H1 (cell line): ENCODE results near the gene ST6GALNAC4. TPM values are rescaled to one million over a fixed set of nuclear protein-coding genes. Genes with fewer than 3 reads are reported as not detected.

ENCODE experiments used
- CTCF ChIA-PET: fragments of 300-600 bp; sonication (Branson Sonifier 250); formaldehyde crosslinking; loops from one replicate; lab custom pipeline; 2021; ENCODE audit not compliant: partially characterized antibody; lab: Charles Lee
- POLR2A ChIA-PET: fragments of 300-600 bp; sonication (Branson Sonifier 250); formaldehyde crosslinking; loops from one replicate; lab custom pipeline; 2021; ENCODE audit warnings: inconsistent platforms; ENCODE audit not compliant: partially characterized antibody; lab: Charles Lee
- DNase-seq, 2 experiments: peaks; one replicate each; pipeline versions ENCODE4 v3.0.0 to v3.0.0-alpha.2; 2010 to 2022; ENCODE audit warnings: low spot score in 2 of 2, low read depth in 1 of 2, mixed read lengths in 1 of 2
- FAIRE-seq: peaks from 2 replicates; lab custom pipeline; 2011; peaks lifted over from hg19 to GRCh38; lab: Jason Lieb, UNC
- H2AFZ ChIP-seq: 2 replicates; pipeline ENCODE4 v1.8.1; 2012; ENCODE audit warnings: low read length, inconsistent platforms
- H2AK5ac ChIP-seq: 2 replicates; pipeline ENCODE4 v1.6.1; 2013; ENCODE audit warnings: low read depth, low read length
- H2BK120ac ChIP-seq: replicated peaks from 2 replicates; pipeline ENCODE3; 2013; ENCODE audit warnings: low read depth, low read length, inconsistent platforms
- H2BK12ac ChIP-seq: 2 replicates; pipeline ENCODE4 v1.6.1; 2013; ENCODE audit warnings: low read depth, low read length
- H2BK15ac ChIP-seq: 2 replicates; pipeline ENCODE4 v1.6.1; 2013; ENCODE audit warnings: low read length
- H2BK20ac ChIP-seq: 2 replicates; pipeline ENCODE4 v1.6.1; 2013; ENCODE audit warnings: low read length
- H2BK5ac ChIP-seq: 2 replicates; pipeline ENCODE4 v1.6.1; 2013; ENCODE audit warnings: low read depth, low read length
- H3K14ac ChIP-seq: 2 replicates; pipeline ENCODE4 v1.6.1; 2013; ENCODE audit warnings: inconsistent platforms; ENCODE audit not compliant: insufficient read length
- H3K18ac ChIP-seq: 2 replicates; pipeline ENCODE4 v1.6.1; 2013; ENCODE audit warnings: low read length; ENCODE audit errors: extremely low read depth
- H3K23ac ChIP-seq: 2 replicates; pipeline ENCODE4 v1.6.1; 2013; ENCODE audit warnings: inconsistent platforms; ENCODE audit not compliant: insufficient read length
- H3K23me2 ChIP-seq: 2 replicates; pipeline ENCODE4 v1.6.1; 2013; ENCODE audit warnings: low read depth, low read length
- H3K27ac ChIP-seq: 2 replicates; pipeline ENCODE4 v1.6.1; 2011; ENCODE audit warnings: low read depth, low read length, inconsistent platforms
- H3K27me3 ChIP-seq, 4 experiments: replicated peaks in 1 of 4; 1 replicate in 1 of 4; 2 replicates in 3 of 4; pipeline versions ENCODE4 v1.6.1 to v1.8.1; 2011 to 2013; ENCODE audit warnings: low read length in 3 of 4, mild to moderate bottlenecking in 3 of 4, inconsistent platforms in 2 of 4, mixed read lengths in 2 of 4, moderate library complexity in 1 of 4; ENCODE audit not compliant: control insufficient read depth in 3 of 4, insufficient read depth in 3 of 4; ENCODE audit errors: extremely low read depth in 1 of 4
- H3K36me3 ChIP-seq, 4 experiments: 2 replicates each; pipeline versions ENCODE4 v1.6.1 to v1.8.1; 2011 to 2013; ENCODE audit warnings: mild to moderate bottlenecking in 4 of 4, low read length in 3 of 4, moderate library complexity in 2 of 4, control low read depth in 1 of 4, inconsistent platforms in 1 of 4; ENCODE audit not compliant: insufficient read depth in 4 of 4, control insufficient read depth in 2 of 4
- H3K4ac ChIP-seq: replicated peaks from 2 replicates; pipeline ENCODE3; 2013; ENCODE audit warnings: low read length, low read depth, mixed read lengths, inconsistent platforms; ENCODE audit not compliant: insufficient read length
- H3K4me1 ChIP-seq, 4 experiments: replicated peaks in 1 of 4; 1 replicate in 1 of 4; 2 replicates in 3 of 4; pipeline versions ENCODE4 v1.6.1 to v1.8.1; 2011 to 2013; ENCODE audit warnings: low read length in 3 of 4, inconsistent platforms in 2 of 4, mixed read lengths in 1 of 4; ENCODE audit not compliant: insufficient read depth in 4 of 4, control insufficient read depth in 3 of 4
- H3K4me2 ChIP-seq, 2 experiments: 2 replicates each; pipeline versions ENCODE4 v1.6.1 to v1.8.1; 2011 to 2013; ENCODE audit warnings: low read depth in 2 of 2, low read length in 2 of 2, control low read depth in 1 of 2, inconsistent platforms in 1 of 2, mild to moderate bottlenecking in 1 of 2; ENCODE audit not compliant: insufficient read depth in 1 of 2
- H3K4me3 ChIP-seq, 4 experiments: fragments of 200-600, 300-600 bp in 1 of 4; sonication (generic), shearing (Covaris generic), sonication (Bioruptor Twin) in 1 of 4; 2 replicates each; pipeline versions ENCODE4 v1.5.1 to v1.8.1; 2011 to 2016; ENCODE audit warnings: low read length in 4 of 4, low read depth in 3 of 4, control low read depth in 2 of 4, inconsistent platforms in 2 of 4, mild to moderate bottlenecking in 2 of 4, mixed read lengths in 1 of 4, moderate library complexity in 1 of 4; ENCODE audit not compliant: insufficient read depth in 2 of 4; ENCODE audit errors: extremely low read depth in 1 of 4
- H3K56ac ChIP-seq: replicated peaks from 2 replicates; pipeline ENCODE3; 2013; ENCODE audit warnings: low read depth, mild to moderate bottlenecking, mixed read lengths, low read length, inconsistent platforms; ENCODE audit not compliant: insufficient read length
- H3K79me1 ChIP-seq: 2 replicates; pipeline ENCODE4 v1.6.1; 2013; ENCODE audit warnings: low read depth, low read length, control low read depth
- H3K79me2 ChIP-seq, 2 experiments: 2 replicates each; pipeline versions ENCODE4 v1.6.1 to v1.8.1; 2012 to 2013; ENCODE audit warnings: low read length in 2 of 2, mild to moderate bottlenecking in 2 of 2, inconsistent platforms in 1 of 2; ENCODE audit not compliant: insufficient read depth in 2 of 2, control insufficient read depth in 1 of 2
- H3K9ac ChIP-seq, 4 experiments: replicated peaks in 1 of 4; 1 replicate in 1 of 4; 2 replicates in 3 of 4; pipeline versions ENCODE4 v1.6.1 to v1.8.1; 2011 to 2013; ENCODE audit warnings: low read depth in 3 of 4, low read length in 3 of 4, control low read depth in 2 of 4, mild to moderate bottlenecking in 2 of 4, moderate library complexity in 2 of 4, inconsistent platforms in 1 of 4; ENCODE audit errors: extremely low read depth in 1 of 4
- H3K9me3 ChIP-seq, 2 experiments: 2 replicates each; pipeline versions ENCODE4 v1.6.1 to v1.8.1; 2012 to 2013; ENCODE audit warnings: mild to moderate bottlenecking in 2 of 2, moderate library complexity in 2 of 2, control low read depth in 1 of 2, inconsistent platforms in 1 of 2, low read depth in 1 of 2, low read length in 1 of 2, mixed read lengths in 1 of 2; ENCODE audit not compliant: insufficient read depth in 2 of 2
- H4K20me1 ChIP-seq, 2 experiments: replicated peaks in 1 of 2; 2 replicates each; pipeline versions ENCODE3 to v1.8.1; 2011 to 2013; ENCODE audit warnings: inconsistent platforms in 2 of 2, low read length in 2 of 2, mild to moderate bottlenecking in 1 of 2; ENCODE audit not compliant: insufficient read depth in 2 of 2, control insufficient read depth in 1 of 2
- H4K5ac ChIP-seq: 2 replicates; pipeline ENCODE4 v1.6.1; 2013; ENCODE audit warnings: low read length, low read depth, mixed read lengths, inconsistent platforms; ENCODE audit not compliant: insufficient read length
- H4K8ac ChIP-seq: 2 replicates; pipeline ENCODE4 v1.8.0; 2013; ENCODE audit warnings: mild to moderate bottlenecking, moderate library complexity, low read length, inconsistent platforms; ENCODE audit not compliant: insufficient read depth; ENCODE audit errors: extremely low read depth
- H4K91ac ChIP-seq: replicated peaks from 2 replicates; pipeline ENCODE3; 2013; ENCODE audit warnings: low read length, mixed read lengths, inconsistent platforms; ENCODE audit not compliant: insufficient read length
- ASH2L ChIP-seq: fragments of 200-600, 300-600 bp; sonication (generic); IDR thresholded peaks from one replicate; pipeline ENCODE4 v1.7.1; 2017; ENCODE audit warnings: low read length
- BCL11A ChIP-seq, 2 experiments: IDR thresholded peaks; one replicate each; pipeline ENCODE4 v1.6.1; 2011; ENCODE audit warnings: low read depth in 2 of 2, low read length in 2 of 2, mild to moderate bottlenecking in 2 of 2
- KDM1A ChIP-seq: fragments of 200-600, 300-600 bp; sonication (generic); IDR thresholded peaks from 2 replicates; pipeline ENCODE4 v1.7.1; 2016; ENCODE audit warnings: mild to moderate bottlenecking, low read length, borderline replicate concordance
- RAD21 ChIP-seq, 2 experiments: IDR thresholded peaks in 1 of 2; conservative IDR thresholded peaks in 1 of 2; 2 replicates each; pipeline ENCODE4 v1.6.1; 2011; ENCODE audit warnings: low read depth in 2 of 2, low read length in 2 of 2, improper control_type of control experiment in 1 of 2, inconsistent platforms in 1 of 2, mild to moderate bottlenecking in 1 of 2, moderate library complexity in 1 of 2
- TEAD4 ChIP-seq: IDR thresholded peaks from 2 replicates; pipeline ENCODE4 v1.6.1; 2012; ENCODE audit warnings: low read depth, low read length, inconsistent platforms, mixed read lengths
- ZNF274 ChIP-seq: IDR thresholded peaks from 2 replicates; pipeline ENCODE4 v1.7.0; 2012; ENCODE audit warnings: low read length, borderline replicate concordance; ENCODE audit errors: extremely low read depth
- WGBS, 2 experiments: shearing (Covaris generic) in 1 of 2; methylation state at CpG; one replicate each; pipeline versions ENCODE4 v1.1.6 to v1.1.7; 2013 to 2015; ENCODE audit warnings: low lambda C conversion rate in 2 of 2, mixed read lengths in 2 of 2, inconsistent platforms in 1 of 2, low coverage in 1 of 2, missing lambda C conversion rate in 1 of 2; ENCODE audit not compliant: insufficient replicate concordance in 2 of 2, insufficient coverage in 1 of 2, insufficient read length in 1 of 2; ENCODE audit errors: extremely low coverage in 1 of 2, missing lambda C conversion rate in 1 of 2; 5-methylcytosine and 5-hydroxymethylcytosine counted together
- polyA plus RNA-seq, 7 experiments: library from polyadenylated mRNA; depleted of rRNA in 3 of 7; stranded (reverse) in 5 of 7; unstranded in 2 of 7; fragments of >200 nt in 5 of 7; fragments of 200-250 nt in 2 of 7; gene quantifications; 1 replicate in 5 of 7; 2 replicates in 1 of 7; 4 replicates in 1 of 7; pipeline versions ENCODE4 v1.2.1 to v1.2.3, GENCODE V29; 2011 to 2013; ENCODE audit warnings: missing spikeins in 2 of 7, mixed read lengths in 2 of 7
- total RNA-seq: library from RNA; stranded (reverse); fragmentation: NEBNext Ultra II Directional; extraction: Animal tissue kit (Norgen Biotek cat#: 25700); gene quantifications from 2 replicates; pipeline ENCODE4 v1.2.1, GENCODE V29; 2021

The ST6GALNAC4 gene
- total and polyA plus RNA-seq, 2 of the 8 experiments (the other 6 are each of a cell fraction or from before 2014, with no cell fraction given): 21.8 to 34.1 TPM

DNA sequence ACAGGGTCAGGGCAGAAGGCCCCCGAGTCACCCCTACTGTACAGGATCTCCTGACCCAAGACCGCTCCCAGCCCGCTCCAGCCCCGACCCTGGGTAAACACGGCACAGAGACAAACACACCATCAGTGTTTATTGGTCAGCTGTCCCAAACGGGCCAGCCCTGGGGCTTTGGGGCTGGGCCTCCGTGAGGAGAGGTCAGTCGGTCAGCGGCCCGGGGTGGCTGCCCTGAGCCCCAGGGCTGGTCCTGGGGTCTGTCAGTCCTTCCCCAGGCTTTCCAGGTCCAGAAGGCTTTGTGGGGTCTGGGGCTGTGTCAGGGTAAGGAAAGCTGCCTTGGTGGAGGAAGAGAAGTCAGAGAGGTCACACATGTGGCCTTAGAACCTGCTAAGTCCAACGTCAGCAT lies 18.1 kb upstream of the ST6GALNAC4 start:
- POLR2A ChIA-PET: no interaction called here
- Histone ChIP-seq H2BK15ac (no peak overlapping the region), H3K56ac (no peak overlapping the region)
- TF ChIP-seq ASH2L: no peak
- no peak for TF ChIP-seq ZNF274
- TF ChIP-seq BCL11A (IDR thresholded peaks at IDR 0.05; ENCODE audit: low read depth in 2 of 2, low read length in 2 of 2): no peak
- TF ChIP-seq KDM1A: no peak
- no peak for TF ChIP-seq TEAD4
- TF ChIP-seq RAD21 (IDR thresholded peaks at IDR 0.05 in 1 of 2, conservative IDR thresholded peaks at IDR 0.05 in 1 of 2; ENCODE audit: low read depth in 2 of 2, low read length in 2 of 2): no peak
- TF ChIP-seq, all 59 proteins: peak for 0
- H4K8ac ChIP-seq: no peak overlapping the region
- H3K4me2 ChIP-seq: no peak overlapping the region
- peaks cover 1 to 22% of the 10 kb centered on the region in 2 experiments for H4K20me1 ChIP-seq
- 82% methylated on average over 11 of the region's 11 CpGs; no CpG with 5 or more reads in 1 of the 2 experiments for WGBS, 2 experiments
- H2AFZ ChIP-seq: no peak overlapping the region
- no peak overlapping the region for H3K14ac ChIP-seq
- H3K23ac ChIP-seq: no peak overlapping the region
- peaks cover 0 to 15% of the 10 kb centered on the region in 2 experiments; a peak in 1 of 4 replicates for H3K79me2 ChIP-seq
- no peak overlapping the region for H3K18ac ChIP-seq
- no peak overlapping the region for H3K9ac ChIP-seq
- no peak overlapping the region for H2BK20ac ChIP-seq
- FAIRE-seq: no peak
- no peak overlapping the region for H2BK5ac ChIP-seq
- no peak overlapping the region for H4K5ac ChIP-seq
- H3K27me3 ChIP-seq: no peaks in the 10 kb centered on the region
- H2BK12ac ChIP-seq: no peak overlapping the region
- H3K23me2 ChIP-seq: peaks cover 20% of the 10 kb centered on the region; the same call in 1 of the 2 replicates
- no peak overlapping the region for H2BK120ac ChIP-seq
- no peak overlapping the region for H3K27ac ChIP-seq
- H3K9me3 ChIP-seq: no peaks in the 10 kb centered on the region
- no peak for DNase-seq
- no peak overlapping the region for H3K4ac ChIP-seq
- H3K4me3 ChIP-seq: no peak overlapping the region
- H4K91ac ChIP-seq: no peak overlapping the region
- CTCF ChIA-PET: interaction anchor here (1.6 to 35.5 kb wide), 4 partner anchors 8 to 183 kb away, joined by 5 to 825 read pairs (median 36); no protein-coding TSS in a partner anchor
- peaks cover 0 to 3% (median 0%) of the 10 kb centered on the region in 4 experiments; a peak in 2 of 8 replicates for H3K36me3 ChIP-seq
- peaks cover 8 to 18% (median 13%) of the 10 kb centered on the region in 4 experiments for H3K4me1 ChIP-seq
- H3K79me1 ChIP-seq: peaks cover 10% of the 10 kb centered on the region
- H2AK5ac ChIP-seq: no peak overlapping the region
